Measurements from ENCODE around the gene WBP4.

DNA sequence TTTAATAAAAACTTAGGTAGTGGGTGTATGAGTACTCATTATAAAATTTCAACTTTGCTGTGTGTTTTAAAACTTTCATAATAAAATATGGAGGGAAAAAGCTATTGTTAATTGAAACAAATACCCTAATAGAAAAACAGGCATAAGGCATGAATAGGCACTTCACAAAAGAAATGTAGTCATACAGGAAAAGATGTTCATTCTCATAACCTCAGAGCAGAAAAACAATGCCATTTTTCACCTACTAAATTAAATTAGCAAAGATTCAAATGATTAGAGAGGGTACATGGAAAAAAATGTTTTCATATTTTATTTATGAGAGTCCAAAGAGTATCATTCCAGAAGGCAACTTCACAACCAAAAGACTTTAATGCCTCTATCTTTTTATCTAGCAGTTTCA, 21.6 kb upstream of the WBP4 start:
- TF ChIP-seq, protein P1, sequence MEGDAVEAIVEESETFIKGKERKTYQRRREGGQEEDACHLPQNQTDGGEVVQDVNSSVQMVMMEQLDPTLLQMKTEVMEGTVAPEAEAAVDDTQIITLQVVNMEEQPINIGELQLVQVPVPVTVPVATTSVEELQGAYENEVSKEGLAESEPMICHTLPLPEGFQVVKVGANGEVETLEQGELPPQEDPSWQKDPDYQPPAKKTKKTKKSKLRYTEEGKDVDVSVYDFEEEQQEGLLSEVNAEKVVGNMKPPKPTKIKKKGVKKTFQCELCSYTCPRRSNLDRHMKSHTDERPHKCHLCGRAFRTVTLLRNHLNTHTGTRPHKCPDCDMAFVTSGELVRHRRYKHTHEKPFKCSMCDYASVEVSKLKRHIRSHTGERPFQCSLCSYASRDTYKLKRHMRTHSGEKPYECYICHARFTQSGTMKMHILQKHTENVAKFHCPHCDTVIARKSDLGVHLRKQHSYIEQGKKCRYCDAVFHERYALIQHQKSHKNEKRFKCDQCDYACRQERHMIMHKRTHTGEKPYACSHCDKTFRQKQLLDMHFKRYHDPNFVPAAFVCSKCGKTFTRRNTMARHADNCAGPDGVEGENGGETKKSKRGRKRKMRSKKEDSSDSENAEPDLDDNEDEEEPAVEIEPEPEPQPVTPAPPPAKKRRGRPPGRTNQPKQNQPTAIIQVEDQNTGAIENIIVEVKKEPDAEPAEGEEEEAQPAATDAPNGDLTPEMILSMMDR (IDR thresholded peaks at IDR 0.05) = no peak
- TF ChIP-seq POLR2AphosphoS5 (IDR thresholded peaks at IDR 0.05; ENCODE audit: insufficient read depth in 1 of 2, low read depth in 1 of 2) = no peak
